HG03139 (cell line): Measurements from ENCODE around the gene CCDC63.

Source experiments
- ATAC-seq: cut with Tn5 transposase; IDR thresholded peaks from one replicate; pipeline ENCODE4 v1.9.1; 2021; ENCODE audit not compliant: unreplicated experiment

CCDC63 gene

GRCh38 chr12:110920324-110920910 lies 73.6 kb downstream of the CCDC63 start, which contains the start of gene MYL2:
TSS of gene MYL2 (minus strand) at chr12:110920579. CDS start at chr12:110920529, 50 bp downstream.
- no peak for ATAC-seq

- no peak for ATAC-seq
These were observed 74.5 kb downstream of the CCDC63 start for GRCh38 chr12:110921262-110921661.

- ATAC-seq = no peak
These were observed 75.9 kb downstream of the CCDC63 start for GRCh38 chr12:110922652-110923051.

GRCh38 chr12:110923192-110923591 lies 76.4 kb downstream of the CCDC63 start:
- no peak for ATAC-seq

- no peak for ATAC-seq
These were observed 77.0 kb downstream of the CCDC63 start for GRCh38 chr12:110923692-110924334.

- no peak for ATAC-seq
These were observed 80.8 kb downstream of the CCDC63 start for GRCh38 chr12:110927546-110927945.

GRCh38 chr12:110928700-110929099 lies 81.9 kb downstream of the CCDC63 start:
- ATAC-seq = no peak

- ATAC-seq = no peak
These were observed 83.0 kb downstream of the CCDC63 start for GRCh38 chr12:110929818-110930217.

- no peak for ATAC-seq
These were observed 83.8 kb downstream of the CCDC63 start for GRCh38 chr12:110930348-110931314.

- ATAC-seq = no peak
These were observed 84.5 kb downstream of the CCDC63 start for GRCh38 chr12:110931315-110931728.

- no peak for ATAC-seq
These were observed 85.3 kb downstream of the CCDC63 start for GRCh38 chr12:110932046-110932445.

GRCh38 chr12:110933326-110933974 lies 86.7 kb downstream of the CCDC63 start:
- ATAC-seq = no peak

- no peak for ATAC-seq
These were observed 87.5 kb downstream of the CCDC63 start for GRCh38 chr12:110934093-110934852.

GRCh38 chr12:110935588-110935987 lies 88.8 kb downstream of the CCDC63 start:
- ATAC-seq = no peak

GRCh38 chr12:110936367-110937103 lies 89.7 kb downstream of the CCDC63 start:
- ATAC-seq = no peak

GRCh38 chr12:110937104-110937641 lies 90.4 kb downstream of the CCDC63 start:
- no peak for ATAC-seq

GRCh38 chr12:110940296-110940695 lies 93.5 kb downstream of the CCDC63 start:
- no peak for ATAC-seq

GRCh38 chr12:110940933-110941332 lies 94.1 kb downstream of the CCDC63 start:
- no peak for ATAC-seq

GRCh38 chr12:110941391-110941790 lies 94.6 kb downstream of the CCDC63 start:
- ATAC-seq = no peak
